HL-60 (cell line): Measurements from ENCODE around the gene TMEM143.

Source experiments
- DNase-seq, 2 experiments: peaks; one replicate each; pipeline ENCODE4 v3.0.0-alpha.2; 2010 to 2020; ENCODE audit warnings: low read depth in 1 of 2, low spot score in 1 of 2
- H3K27ac ChIP-seq: fragments of 250-450 bp; sonication (Bioruptor Pico); replicated peaks from 2 replicates; pipeline ENCODE4 v1.5.1; 2020; ENCODE audit warnings: mild to moderate bottlenecking, moderate library complexity
- H3K27me3 ChIP-seq: fragments of 250-450 bp; sonication (Bioruptor Pico); 2 replicates; pipeline ENCODE4 v1.5.1; 2021; ENCODE audit warnings: mild to moderate bottlenecking, moderate library complexity; ENCODE audit not compliant: insufficient read depth, poor library complexity, severe bottlenecking
- H3K4me3 ChIP-seq: replicated peaks from 2 replicates; pipeline ENCODE4 v1.5.1; 2011; ENCODE audit warnings: mild to moderate bottlenecking, control low read depth, low read length; ENCODE audit not compliant: insufficient read depth
- GABPA ChIP-seq: IDR thresholded peaks from 2 replicates; pipeline ENCODE4 v1.6.1; 2012; ENCODE audit warnings: low read depth
- POLR2AphosphoS5 ChIP-seq: IDR thresholded peaks from 2 replicates; pipeline ENCODE4 v1.6.1; 2012; ENCODE audit warnings: low read depth
- SPI1 ChIP-seq: IDR thresholded peaks from 2 replicates; pipeline ENCODE4 v1.6.1; 2012; ENCODE audit warnings: low read depth, mild to moderate bottlenecking, borderline replicate concordance
- TF ChIP-seq, protein P1 (sequence below): IDR thresholded peaks from 2 replicates; pipeline ENCODE4 v1.6.1; 2012; ENCODE audit warnings: low read depth; ENCODE audit not compliant: insufficient replicate concordance
- TF ChIP-seq, protein P2 (sequence below): IDR thresholded peaks from one replicate; pipeline ENCODE4 v1.5.1; 2011; ENCODE audit warnings: low read length, control low read depth, inconsistent platforms; ENCODE audit not compliant: insufficient read depth

TMEM143 gene

DNA sequence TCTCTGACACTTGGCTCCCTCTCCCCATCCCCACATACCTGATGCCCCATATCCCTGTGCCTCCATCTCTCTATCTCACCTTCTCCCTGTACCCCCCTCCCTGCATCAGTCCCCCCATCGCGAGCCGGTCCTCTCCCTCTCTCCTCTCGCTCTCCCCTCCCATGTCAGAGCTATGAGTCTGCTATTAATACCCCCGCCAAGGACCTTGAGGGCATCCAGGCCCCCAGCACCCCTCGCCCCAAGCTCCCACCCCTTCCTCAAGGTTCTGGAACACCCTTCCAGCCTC, 31.4 kb upstream of the TMEM143 start:
- H3K27me3 ChIP-seq: peaks cover 52% of the 10 kb centered on the region

DNA sequence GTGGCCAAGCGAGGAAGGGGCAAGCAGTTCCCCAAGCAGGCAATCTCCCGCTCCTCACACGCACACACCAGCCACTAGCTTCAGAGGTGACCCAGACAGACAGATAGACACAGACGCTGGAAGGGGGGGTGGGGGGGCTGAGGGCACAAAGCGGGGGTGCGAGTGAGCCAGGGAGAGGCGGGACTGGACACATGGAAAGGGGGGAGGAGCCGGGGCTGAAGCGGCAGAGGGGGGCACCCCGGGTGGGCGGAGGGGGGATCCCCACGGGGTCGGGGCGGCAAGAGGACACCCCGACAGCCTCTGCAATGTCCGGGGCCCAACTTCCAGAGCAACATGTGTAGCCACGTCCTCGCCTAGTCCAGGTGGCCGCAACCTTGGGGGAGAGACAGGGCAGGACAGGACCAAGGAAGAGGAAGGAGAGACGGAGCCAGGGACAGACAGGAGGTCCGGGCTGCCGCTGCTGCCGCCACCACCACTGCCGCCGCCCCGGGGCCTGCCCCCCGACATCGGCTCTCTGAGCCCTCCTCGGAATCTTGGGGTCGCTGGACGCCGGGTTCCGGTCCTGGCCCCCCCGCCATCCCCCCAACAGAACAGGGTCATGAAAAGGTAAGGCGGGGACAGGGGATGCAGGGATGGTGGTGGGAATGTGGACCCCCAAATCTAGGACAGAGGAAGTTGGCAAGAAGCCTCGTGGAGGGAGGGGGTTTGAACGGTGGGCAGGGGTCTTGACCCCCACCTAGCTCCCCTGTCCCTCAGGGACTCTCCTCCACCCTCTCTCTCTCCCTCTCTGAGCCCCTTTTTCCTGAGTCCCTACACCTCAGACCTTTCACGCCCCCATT, 30.8 kb upstream of the TMEM143 start:
- Histone ChIP-seq H3K27ac (no peak overlapping the region), H3K4me3 (no peak overlapping the region), H3K27me3 (peaks cover 52% of the 10 kb centered on the region)
- no peak for TF ChIP-seq SPI1
- TF ChIP-seq, protein P1, sequence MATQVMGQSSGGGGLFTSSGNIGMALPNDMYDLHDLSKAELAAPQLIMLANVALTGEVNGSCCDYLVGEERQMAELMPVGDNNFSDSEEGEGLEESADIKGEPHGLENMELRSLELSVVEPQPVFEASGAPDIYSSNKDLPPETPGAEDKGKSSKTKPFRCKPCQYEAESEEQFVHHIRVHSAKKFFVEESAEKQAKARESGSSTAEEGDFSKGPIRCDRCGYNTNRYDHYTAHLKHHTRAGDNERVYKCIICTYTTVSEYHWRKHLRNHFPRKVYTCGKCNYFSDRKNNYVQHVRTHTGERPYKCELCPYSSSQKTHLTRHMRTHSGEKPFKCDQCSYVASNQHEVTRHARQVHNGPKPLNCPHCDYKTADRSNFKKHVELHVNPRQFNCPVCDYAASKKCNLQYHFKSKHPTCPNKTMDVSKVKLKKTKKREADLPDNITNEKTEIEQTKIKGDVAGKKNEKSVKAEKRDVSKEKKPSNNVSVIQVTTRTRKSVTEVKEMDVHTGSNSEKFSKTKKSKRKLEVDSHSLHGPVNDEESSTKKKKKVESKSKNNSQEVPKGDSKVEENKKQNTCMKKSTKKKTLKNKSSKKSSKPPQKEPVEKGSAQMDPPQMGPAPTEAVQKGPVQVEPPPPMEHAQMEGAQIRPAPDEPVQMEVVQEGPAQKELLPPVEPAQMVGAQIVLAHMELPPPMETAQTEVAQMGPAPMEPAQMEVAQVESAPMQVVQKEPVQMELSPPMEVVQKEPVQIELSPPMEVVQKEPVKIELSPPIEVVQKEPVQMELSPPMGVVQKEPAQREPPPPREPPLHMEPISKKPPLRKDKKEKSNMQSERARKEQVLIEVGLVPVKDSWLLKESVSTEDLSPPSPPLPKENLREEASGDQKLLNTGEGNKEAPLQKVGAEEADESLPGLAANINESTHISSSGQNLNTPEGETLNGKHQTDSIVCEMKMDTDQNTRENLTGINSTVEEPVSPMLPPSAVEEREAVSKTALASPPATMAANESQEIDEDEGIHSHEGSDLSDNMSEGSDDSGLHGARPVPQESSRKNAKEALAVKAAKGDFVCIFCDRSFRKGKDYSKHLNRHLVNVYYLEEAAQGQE: no peak
- TF ChIP-seq, protein P2, sequence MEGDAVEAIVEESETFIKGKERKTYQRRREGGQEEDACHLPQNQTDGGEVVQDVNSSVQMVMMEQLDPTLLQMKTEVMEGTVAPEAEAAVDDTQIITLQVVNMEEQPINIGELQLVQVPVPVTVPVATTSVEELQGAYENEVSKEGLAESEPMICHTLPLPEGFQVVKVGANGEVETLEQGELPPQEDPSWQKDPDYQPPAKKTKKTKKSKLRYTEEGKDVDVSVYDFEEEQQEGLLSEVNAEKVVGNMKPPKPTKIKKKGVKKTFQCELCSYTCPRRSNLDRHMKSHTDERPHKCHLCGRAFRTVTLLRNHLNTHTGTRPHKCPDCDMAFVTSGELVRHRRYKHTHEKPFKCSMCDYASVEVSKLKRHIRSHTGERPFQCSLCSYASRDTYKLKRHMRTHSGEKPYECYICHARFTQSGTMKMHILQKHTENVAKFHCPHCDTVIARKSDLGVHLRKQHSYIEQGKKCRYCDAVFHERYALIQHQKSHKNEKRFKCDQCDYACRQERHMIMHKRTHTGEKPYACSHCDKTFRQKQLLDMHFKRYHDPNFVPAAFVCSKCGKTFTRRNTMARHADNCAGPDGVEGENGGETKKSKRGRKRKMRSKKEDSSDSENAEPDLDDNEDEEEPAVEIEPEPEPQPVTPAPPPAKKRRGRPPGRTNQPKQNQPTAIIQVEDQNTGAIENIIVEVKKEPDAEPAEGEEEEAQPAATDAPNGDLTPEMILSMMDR: no peak
- TF ChIP-seq POLR2AphosphoS5: no peak
- no peak for TF ChIP-seq GABPA
- DNase-seq: no peak

More for the DNA sequence above, 31.4 kb upstream of the TMEM143 start:
- TF ChIP-seq, protein P2: no peak
- TF ChIP-seq GABPA (no peak), SPI1 (no peak), POLR2AphosphoS5 (no peak)
- TF ChIP-seq, protein P1: no peak
- no peak for DNase-seq
- Histone ChIP-seq H3K4me3 (no peak overlapping the region), H3K27ac (no peak overlapping the region)

DNA sequence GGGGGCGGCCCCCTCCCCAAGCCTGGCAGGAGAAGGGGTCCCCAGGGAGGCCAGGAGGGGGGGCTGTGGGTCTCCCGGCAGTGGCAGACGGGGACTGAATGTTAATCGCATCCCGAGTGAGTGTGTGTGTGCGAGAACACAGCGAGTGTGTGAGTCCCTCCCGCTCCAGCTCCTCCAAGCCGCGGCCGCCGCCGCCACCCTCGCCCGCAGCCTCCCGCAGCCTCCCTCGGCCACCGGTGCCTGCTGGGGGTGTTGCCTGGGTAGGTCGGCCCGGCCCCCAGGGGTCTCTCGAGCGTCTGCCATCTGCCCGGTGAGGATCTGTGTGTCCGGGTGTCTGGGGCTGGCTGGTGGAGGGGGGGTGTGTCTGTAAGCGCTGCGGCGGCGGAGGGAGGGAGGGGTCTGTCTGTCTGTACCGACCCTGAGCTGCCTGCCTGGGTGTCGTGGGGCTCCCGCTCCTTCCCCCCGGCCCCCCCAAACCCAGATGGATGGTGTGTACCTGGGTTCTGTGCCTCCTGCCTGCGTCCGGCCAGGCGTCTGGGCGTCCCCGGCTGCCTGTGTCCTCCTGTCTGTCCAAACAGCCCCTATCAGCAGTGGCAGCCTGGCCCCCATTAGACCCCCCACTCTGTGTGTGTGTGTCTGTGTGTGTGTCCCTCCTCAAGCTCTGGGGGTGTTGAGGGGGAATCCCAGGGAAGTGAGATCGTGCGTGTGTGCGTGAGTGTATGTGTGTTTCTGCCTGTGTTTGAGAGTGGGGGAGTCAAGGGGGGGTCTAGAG, 30.0 kb upstream of the TMEM143 start, which contains the start of gene GRIN2D:
Gene GRIN2D (plus strand): TSS at position 110 of the 772 bp plus-strand sequence. CDS start 4,725 bp downstream, outside the sequence.
- no peak within 1 kb of the TSS for H3K4me3 ChIP-seq

More for the DNA sequence above, 30.0 kb upstream of the TMEM143 start, which contains the start of gene GRIN2D:
- Histone ChIP-seq H3K27me3 (peaks cover 52% of the 10 kb centered on the region), H3K27ac (no peak within 1 kb of the TSS)
- TF ChIP-seq POLR2AphosphoS5: no peak
- TF ChIP-seq GABPA: no peak
- TF ChIP-seq, protein P2: no peak
- TF ChIP-seq, protein P1: no peak
- no peak for TF ChIP-seq SPI1
- no peak for DNase-seq
